ENCODE data around the gene SUMO3.

- TF ChIP-seq CTCF (IDR thresholded peaks at IDR 0.05; ENCODE audit: low read length), result no peak
- no peak for TF ChIP-seq EZH2phosphoT487 (IDR thresholded peaks at IDR 0.05; ENCODE audit: low read length)
- no peak for TF ChIP-seq EZH2 (optimal IDR thresholded peaks at IDR 0.05; ENCODE audit: low read depth, low read length)
Measured at GRCh38 chr21:44791246-44791645, 26.6 kb downstream of the SUMO3 start.

All from MM.1S (cell line).